Right lobe of liver (tissue), 4 donors: ENCODE measurements around the gene TMTC1.

ENCODE experiments used
- POLR2A ChIP-seq: fragments of 450-650 bp; IDR thresholded peaks from one replicate; pipeline ENCODE4 v1.6.1; 2017; ENCODE audit warnings: antibody characterized with exemption, mild to moderate bottlenecking
- TF ChIP-seq, protein P1 (sequence below), 4 donors: fragments of 200-600 bp in 3 of 4; fragments of 450-650 bp in 1 of 4; IDR thresholded peaks; one replicate each; pipeline versions ENCODE4 v1.5.1 to v1.8.0; 2016 to 2022; ENCODE audit warnings: antibody characterized with exemption in 4 of 4, mild to moderate bottlenecking in 2 of 4
- donor health status: DM: no; HTN: no; CAD: no.
- donor health status: DM: no; HTN: no; CAD: no.
- donor health status: DM: no; HTN: yes; CAD: no.

DNA sequence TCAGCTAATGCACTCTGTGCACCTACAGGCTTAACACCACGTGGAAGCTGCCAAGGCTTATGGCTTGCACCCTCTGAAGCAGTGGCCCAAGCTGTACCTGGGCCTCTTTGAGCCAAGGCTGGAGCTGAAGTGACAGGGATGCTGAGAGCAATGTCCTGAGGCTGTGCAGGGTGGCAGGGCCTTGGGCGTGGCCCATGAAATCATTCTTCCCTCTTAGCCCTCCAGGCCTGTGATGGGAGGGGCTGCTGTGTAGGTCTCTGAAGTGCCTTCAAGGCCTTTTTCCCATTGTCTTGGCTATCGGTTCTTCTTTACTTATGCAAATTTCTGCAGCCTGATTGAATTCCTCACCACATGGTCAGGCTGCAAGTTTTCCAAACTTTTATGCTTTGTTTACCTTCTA, 47.4 kb upstream of the TMTC1 start:
- TF ChIP-seq, protein P1, sequence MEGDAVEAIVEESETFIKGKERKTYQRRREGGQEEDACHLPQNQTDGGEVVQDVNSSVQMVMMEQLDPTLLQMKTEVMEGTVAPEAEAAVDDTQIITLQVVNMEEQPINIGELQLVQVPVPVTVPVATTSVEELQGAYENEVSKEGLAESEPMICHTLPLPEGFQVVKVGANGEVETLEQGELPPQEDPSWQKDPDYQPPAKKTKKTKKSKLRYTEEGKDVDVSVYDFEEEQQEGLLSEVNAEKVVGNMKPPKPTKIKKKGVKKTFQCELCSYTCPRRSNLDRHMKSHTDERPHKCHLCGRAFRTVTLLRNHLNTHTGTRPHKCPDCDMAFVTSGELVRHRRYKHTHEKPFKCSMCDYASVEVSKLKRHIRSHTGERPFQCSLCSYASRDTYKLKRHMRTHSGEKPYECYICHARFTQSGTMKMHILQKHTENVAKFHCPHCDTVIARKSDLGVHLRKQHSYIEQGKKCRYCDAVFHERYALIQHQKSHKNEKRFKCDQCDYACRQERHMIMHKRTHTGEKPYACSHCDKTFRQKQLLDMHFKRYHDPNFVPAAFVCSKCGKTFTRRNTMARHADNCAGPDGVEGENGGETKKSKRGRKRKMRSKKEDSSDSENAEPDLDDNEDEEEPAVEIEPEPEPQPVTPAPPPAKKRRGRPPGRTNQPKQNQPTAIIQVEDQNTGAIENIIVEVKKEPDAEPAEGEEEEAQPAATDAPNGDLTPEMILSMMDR (IDR thresholded peaks at IDR 0.05), result no peak
- TF ChIP-seq POLR2A, result no peak
